OCI-LY3 (cell line): ENCODE results near the gene NCR3LG1.

Experiments
- H2AFZ ChIP-seq: fragments of 200-600, 300-600 bp; shearing (Covaris generic); 2 replicates; pipeline ENCODE4 v1.6.0; 2014; ENCODE audit warnings: antibody characterized with exemption, low read depth, low read length
- H3K27ac ChIP-seq: fragments of 200-600, 300-600 bp; sonication (generic); 2 replicates; pipeline ENCODE4 v1.5.1; 2014; ENCODE audit warnings: mild to moderate bottlenecking, low read length, moderate library complexity, mixed read lengths
- H3K27me3 ChIP-seq: fragments of 200-600, 300-600 bp; sonication (generic); 2 replicates; pipeline ENCODE4 v1.6.1; 2014; ENCODE audit warnings: low read depth, low read length, mixed read lengths
- H3K36me3 ChIP-seq: fragments of 200-600, 300-600 bp; sonication (generic); replicated peaks from 2 replicates; pipeline ENCODE3; 2014; ENCODE audit warnings: low read depth, low read length, mixed read lengths
- H3K4me1 ChIP-seq: fragments of 300-600, 200-600 bp; sonication (generic); 2 replicates; pipeline ENCODE4 v1.6.1; 2014; ENCODE audit warnings: low read length, mixed read lengths
- H3K4me2 ChIP-seq: fragments of 200-600, 300-600 bp; sonication (generic); 2 replicates; pipeline ENCODE4 v1.6.1; 2014; ENCODE audit warnings: low read length, mixed read lengths
- H3K4me3 ChIP-seq: fragments of 300-600, 200-600 bp; sonication (generic); 2 replicates; pipeline ENCODE4 v1.5.1; 2014; ENCODE audit warnings: antibody characterized with exemption, mild to moderate bottlenecking, low read length, moderate library complexity
- H3K79me2 ChIP-seq: fragments of 300-600, 200-600 bp; shearing (Covaris generic); 2 replicates; pipeline ENCODE4 v1.6.1; 2014; ENCODE audit warnings: mild to moderate bottlenecking, low read length, mixed read lengths
- H3K9ac ChIP-seq: fragments of 300-600, 200-600 bp; shearing (Covaris generic); 2 replicates; pipeline ENCODE4 v1.6.0; 2014; ENCODE audit warnings: mild to moderate bottlenecking, low read length, moderate library complexity
- H3K9me3 ChIP-seq: fragments of 200-600, 300-600 bp; shearing (Covaris generic); 2 replicates; pipeline ENCODE4 v1.6.1; 2014; ENCODE audit warnings: low read length, mixed read lengths; ENCODE audit not compliant: insufficient read depth
- H4K20me1 ChIP-seq: fragments of 200-600, 300-600 bp; sonication (generic); 2 replicates; pipeline ENCODE4 v1.6.1; 2016; ENCODE audit warnings: low read length, mixed read lengths; ENCODE audit not compliant: insufficient read depth
- CTCF ChIP-seq: fragments of 200-600, 300-600 bp; sonication (generic); IDR thresholded peaks from 2 replicates; pipeline ENCODE4 v1.5.1; 2014; ENCODE audit warnings: antibody characterized with exemption, low read length, low read depth
- EZH2phosphoT487 ChIP-seq: fragments of 200-600 bp; shearing (Covaris generic); IDR thresholded peaks from 2 replicates; pipeline ENCODE4 v1.6.1; 2018; ENCODE audit warnings: antibody characterized with exemption, mixed run types, low read depth

Gene NCR3LG1

GRCh38 chr11:17408641-17409040, 57.0 kb downstream of the NCR3LG1 start:
- Histone ChIP-seq H3K36me3 (no peaks in the 10 kb centered on the region), H3K4me3 (no peak overlapping the region), H3K27me3 (peaks cover 6% of the 10 kb centered on the region), H3K27ac (no peak overlapping the region), H4K20me1 (no peaks in the 10 kb centered on the region), H3K9me3 (no peaks in the 10 kb centered on the region), H3K4me2 (no peak overlapping the region), H3K79me2 (no peaks in the 10 kb centered on the region), H3K9ac (no peak overlapping the region), H2AFZ (no peak overlapping the region), H3K4me1 (peaks cover 9% of the 10 kb centered on the region)
- TF ChIP-seq EZH2phosphoT487: no peak
- TF ChIP-seq CTCF: no peak

GRCh38 chr11:17410606-17411379, 59.2 kb downstream of the NCR3LG1 start:
- TF ChIP-seq EZH2phosphoT487: no peak
- TF ChIP-seq CTCF: no peak
- Histone ChIP-seq H3K79me2 (no peaks in the 10 kb centered on the region), H3K4me2 (no peak overlapping the region), H3K4me1 (peaks cover 3% of the 10 kb centered on the region), H3K27me3 (peaks cover 9% of the 10 kb centered on the region), H3K36me3 (no peaks in the 10 kb centered on the region), H3K27ac (no peak overlapping the region), H2AFZ (no peak overlapping the region), H3K9me3 (no peaks in the 10 kb centered on the region), H4K20me1 (no peaks in the 10 kb centered on the region), H3K4me3 (no peak overlapping the region), H3K9ac (no peak overlapping the region)

GRCh38 chr11:17411418-17411817, 59.8 kb downstream of the NCR3LG1 start:
- H3K4me2 ChIP-seq: no peak overlapping the region
- H3K4me1 ChIP-seq: no peaks in the 10 kb centered on the region
- no peaks in the 10 kb centered on the region for H4K20me1 ChIP-seq
- H3K27me3 ChIP-seq: peaks cover 16% of the 10 kb centered on the region
- H3K9me3 ChIP-seq: no peaks in the 10 kb centered on the region
- no peak overlapping the region for H3K4me3 ChIP-seq
- TF ChIP-seq CTCF: no peak
- no peak for TF ChIP-seq EZH2phosphoT487
- no peak overlapping the region for H3K9ac ChIP-seq
- no peaks in the 10 kb centered on the region for H3K79me2 ChIP-seq
- H3K27ac ChIP-seq: no peak overlapping the region
- H2AFZ ChIP-seq: no peak overlapping the region
- H3K36me3 ChIP-seq: no peaks in the 10 kb centered on the region

GRCh38 chr11:17412488-17413180, 61.0 kb downstream of the NCR3LG1 start:
- Histone ChIP-seq H3K4me3 (no peak overlapping the region), H3K9me3 (no peaks in the 10 kb centered on the region), H2AFZ (no peak overlapping the region), H3K27me3 (peaks cover 20% of the 10 kb centered on the region), H3K4me2 (no peak overlapping the region), H4K20me1 (no peaks in the 10 kb centered on the region), H3K4me1 (no peaks in the 10 kb centered on the region), H3K79me2 (no peaks in the 10 kb centered on the region), H3K27ac (no peak overlapping the region), H3K36me3 (no peaks in the 10 kb centered on the region), H3K9ac (no peak overlapping the region)
- TF ChIP-seq EZH2phosphoT487: no peak
- no peak for TF ChIP-seq CTCF
